GM18511 (cell line): ENCODE results near the gene GOPC.
"Not testable (repeated sequence)": the region's sequence is repeated elsewhere in the genome, so short reads cannot be mapped to it uniquely, and the experiment has no call there.

Experiments used
- ATAC-seq: cut with Tn5 transposase; IDR thresholded peaks from one replicate; pipeline ENCODE4 v1.9.1; 2021; ENCODE audit warnings: mild to moderate bottlenecking, moderate library complexity; ENCODE audit not compliant: unreplicated experiment

GOPC gene

DNA sequence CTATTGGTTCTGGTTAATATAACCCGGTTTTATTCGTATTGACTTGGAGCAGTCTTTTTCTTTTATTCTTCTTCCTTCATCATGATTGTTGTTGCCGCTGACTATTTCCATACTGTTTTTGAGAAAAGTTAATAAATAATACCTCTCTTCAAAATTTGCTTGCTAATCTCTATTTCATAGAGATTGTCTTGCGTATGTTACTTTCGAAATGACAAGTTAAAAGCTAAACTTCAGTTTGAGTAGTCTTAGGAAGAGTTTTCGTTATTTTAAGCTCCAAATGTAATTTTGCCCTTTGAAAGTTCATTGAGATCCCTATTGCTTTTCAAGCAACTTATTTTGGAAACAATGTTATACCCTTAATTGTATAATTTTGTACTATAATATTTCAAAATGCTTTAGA lies 83.4 kb downstream of the GOPC start:
- ATAC-seq: no peak

DNA sequence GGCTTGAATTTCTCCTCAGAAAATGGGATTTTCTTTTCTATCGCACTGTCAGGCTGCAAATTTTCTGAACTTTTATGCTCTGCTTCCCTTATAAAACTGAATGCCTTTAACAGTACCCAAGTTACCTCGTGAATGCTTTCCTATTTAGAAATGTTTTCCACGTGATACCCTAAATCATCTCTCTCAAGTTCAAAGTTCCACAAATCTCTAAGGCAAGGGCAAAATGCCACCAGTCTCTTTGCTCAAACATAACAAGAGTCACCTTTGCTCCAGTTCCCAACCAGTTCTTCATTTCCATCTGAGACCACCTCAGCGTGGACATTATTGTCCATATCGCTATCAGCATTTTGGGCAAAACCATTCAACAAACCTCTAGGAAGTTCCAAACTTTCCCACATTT lies 84.3 kb downstream of the GOPC start:
- not testable (repeated sequence) for ATAC-seq

DNA sequence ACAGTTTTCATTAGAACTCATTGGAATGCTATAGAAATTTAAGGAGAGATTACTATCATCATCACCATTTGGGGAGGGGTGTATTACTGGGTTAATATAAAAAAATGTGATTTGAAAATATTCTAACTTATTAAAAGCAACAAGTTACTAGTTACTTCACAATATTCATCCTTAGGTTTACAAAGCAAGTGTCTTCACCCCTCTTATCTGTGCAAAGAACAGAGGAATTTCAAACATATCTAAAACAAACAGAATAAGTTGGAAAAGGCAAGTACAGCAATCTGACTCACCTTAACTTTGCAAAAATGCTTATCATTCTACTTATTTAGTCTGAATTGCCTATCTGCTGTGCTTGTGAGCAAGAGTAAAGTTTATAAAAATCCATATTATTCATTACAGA lies 87.0 kb downstream of the GOPC start:
- no peak for ATAC-seq

DNA sequence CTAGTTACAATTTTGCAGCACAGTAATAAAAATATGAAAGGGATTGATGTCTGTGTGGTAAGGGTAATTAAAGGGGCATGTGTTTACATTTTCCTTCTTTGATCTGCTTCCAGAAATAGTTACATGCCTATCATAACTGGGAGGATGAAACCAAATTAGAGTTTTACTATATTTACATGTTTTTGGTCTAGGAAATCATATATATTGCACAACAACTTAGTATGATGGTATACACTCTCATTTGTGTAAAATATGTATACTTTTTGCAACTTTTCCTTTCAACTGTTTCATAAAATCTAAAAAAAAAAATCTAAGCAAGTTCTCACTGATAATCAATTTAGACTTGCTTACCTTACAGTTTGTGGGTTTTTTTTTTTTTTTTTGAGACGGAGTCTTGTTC lies 87.7 kb downstream of the GOPC start:
- no peak for ATAC-seq

DNA sequence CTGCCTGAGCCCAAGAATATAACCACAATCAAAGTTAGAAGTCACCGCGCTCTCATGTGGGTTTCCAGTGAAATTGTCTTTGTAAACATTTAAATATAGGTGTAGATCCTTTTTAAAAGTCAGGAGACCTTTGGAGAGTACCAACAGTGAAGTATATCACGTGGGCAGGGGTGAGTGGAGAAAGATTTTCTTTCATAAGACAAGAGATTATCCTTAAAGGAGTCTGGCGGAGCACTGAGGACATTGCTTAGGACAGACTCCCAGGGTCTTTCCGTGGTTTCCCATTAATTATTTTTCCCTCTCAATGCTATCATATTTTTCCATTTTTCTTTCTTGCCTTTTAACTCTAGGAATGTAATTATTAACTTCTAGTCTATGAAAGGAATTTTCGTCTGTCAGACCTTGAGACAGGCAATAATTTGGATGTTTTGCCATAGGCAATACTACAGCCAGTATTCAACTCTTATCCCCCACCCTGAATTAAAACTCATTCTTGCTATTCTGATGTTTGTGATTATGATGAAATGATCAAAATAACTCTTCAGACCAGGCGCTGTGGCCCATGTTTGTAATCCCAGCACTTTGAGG lies 88.4 kb downstream of the GOPC start:
- no peak for ATAC-seq

GRCh38 chr6:117512987-117513573 lies 89.2 kb downstream of the GOPC start:
- no peak for ATAC-seq

- no peak for ATAC-seq
Measured at GRCh38 chr6:117512056-117512828, 90.1 kb downstream of the GOPC start.
